AML-193 (cell line): ENCODE results near the gene USP24.
"Not testable (repeated sequence)": the region's sequence is repeated elsewhere in the genome, so short reads cannot be mapped to it uniquely, and the experiment has no call there.

ENCODE experiments used
- DNase-seq, 2 experiments: peaks; one replicate each; lab custom pipeline; 2025; lab: John Stamatoyannopoulos, UW

USP24 gene

DNA sequence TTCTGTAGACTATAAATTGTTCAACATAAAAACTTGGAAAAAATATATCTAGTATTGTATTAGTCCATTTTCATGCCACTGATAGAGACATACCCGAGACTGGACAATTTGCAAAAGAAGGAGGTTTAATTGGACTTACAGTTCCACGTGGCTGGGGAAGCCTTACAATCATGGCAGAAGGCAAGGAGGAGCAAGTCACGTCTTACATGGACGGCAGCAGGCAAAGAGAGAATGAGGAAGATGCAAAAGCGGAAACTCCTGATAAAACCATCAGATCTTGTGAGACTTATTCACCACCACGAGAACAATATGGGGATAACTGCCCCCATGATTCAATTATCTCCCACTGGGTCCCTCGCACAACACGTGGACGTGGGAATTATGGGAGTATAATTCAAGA, 15.4 kb downstream of the USP24 start:
- DNase-seq = not testable (repeated sequence)

GRCh38 chr1:55198044-55198443, 17.1 kb downstream of the USP24 start:
- no peak for DNase-seq

- DNase-seq = no peak
These were observed 18.1 kb downstream of the USP24 start for GRCh38 chr1:55197099-55197498.

DNA sequence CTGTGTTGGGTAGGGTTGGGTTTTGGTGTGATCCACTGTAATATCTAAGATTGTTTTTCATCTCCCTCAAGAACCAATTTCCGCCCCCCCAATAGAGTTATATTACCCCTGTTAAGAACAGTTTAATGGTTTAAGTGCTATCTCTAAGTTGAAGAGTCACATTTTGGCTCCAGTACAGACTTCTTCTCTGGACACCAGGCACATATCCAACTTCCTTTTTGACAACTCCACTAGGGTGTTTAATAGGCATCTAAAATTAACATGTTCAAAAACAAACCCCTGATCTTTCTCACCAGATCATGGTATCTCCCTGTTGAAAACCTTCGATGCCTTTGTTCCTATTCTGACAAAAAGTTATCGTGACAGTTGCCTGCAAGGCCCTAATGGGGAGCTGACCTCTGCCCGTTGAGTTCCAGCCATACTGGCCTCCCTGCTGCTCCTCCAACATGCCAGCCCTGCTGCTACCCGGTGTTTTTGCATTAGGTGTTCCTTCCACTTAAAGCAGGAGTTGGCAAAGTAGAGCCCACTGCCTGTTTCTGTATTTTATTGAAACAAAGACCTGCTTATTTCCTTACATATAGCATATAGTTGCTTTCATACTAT, 18.6 kb downstream of the USP24 start:
- DNase-seq = peak; percentile 14 to 47

DNA sequence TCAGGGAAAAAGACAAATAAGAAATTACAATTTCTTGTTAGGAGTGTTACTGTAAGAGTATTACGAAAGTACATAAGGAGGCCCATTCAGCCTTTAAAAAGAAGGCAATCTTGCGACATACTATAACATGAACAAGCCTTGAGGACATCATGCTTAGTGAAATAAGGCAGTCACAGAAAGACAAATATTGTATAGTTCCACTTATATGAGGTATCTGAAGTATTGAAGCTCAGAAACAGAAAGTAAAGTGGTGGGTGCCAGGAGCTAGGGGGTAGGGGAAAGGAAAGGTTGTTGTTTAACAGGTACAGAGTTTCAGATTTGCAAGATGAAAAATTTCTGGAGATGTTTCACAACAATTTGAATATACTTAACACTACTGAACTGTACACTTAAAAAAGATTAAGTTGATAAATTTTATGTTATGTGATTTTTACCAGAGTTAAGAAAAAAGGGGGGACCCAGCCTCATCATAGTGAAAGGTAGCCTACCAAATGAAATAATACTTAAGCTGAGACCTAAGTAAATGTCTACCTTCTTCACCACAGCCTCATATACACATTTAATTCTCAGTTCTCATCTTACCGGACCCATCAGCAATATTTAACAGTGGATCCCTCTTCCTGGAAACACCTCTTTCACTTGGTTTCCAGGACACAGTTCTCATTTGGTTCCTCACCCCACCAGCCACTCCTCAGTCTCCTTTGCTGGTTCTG, 19.5 kb downstream of the USP24 start:
- peak; percentile 82 to 90 for DNase-seq

DNA sequence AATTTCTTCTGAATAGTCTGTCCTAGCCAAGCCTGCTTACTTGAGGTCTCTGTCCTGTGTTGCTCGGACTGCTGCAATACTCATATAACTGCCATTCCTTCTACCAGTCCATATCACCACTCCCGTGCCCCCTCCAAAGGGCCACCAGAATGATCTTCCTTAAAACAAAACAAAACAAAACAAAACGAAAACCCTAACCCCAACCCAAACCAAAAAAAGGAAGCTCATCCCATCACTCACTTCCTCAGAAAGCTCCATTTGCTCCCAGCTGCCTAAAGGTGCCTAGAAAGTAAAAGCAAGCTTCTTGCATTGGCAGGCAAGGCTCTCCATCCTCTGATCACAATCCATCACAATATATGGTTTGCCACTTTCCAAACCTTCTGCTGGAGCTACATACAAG, 20.3 kb downstream of the USP24 start:
- peak in 1 of 2 experiments; percentile 29 for DNase-seq

- no peak for DNase-seq
These were observed 23.1 kb downstream of the USP24 start for GRCh38 chr1:55192093-55192492.

- not testable (repeated sequence) for DNase-seq
These were observed 23.8 kb downstream of the USP24 start for GRCh38 chr1:55191219-55191952.

DNA sequence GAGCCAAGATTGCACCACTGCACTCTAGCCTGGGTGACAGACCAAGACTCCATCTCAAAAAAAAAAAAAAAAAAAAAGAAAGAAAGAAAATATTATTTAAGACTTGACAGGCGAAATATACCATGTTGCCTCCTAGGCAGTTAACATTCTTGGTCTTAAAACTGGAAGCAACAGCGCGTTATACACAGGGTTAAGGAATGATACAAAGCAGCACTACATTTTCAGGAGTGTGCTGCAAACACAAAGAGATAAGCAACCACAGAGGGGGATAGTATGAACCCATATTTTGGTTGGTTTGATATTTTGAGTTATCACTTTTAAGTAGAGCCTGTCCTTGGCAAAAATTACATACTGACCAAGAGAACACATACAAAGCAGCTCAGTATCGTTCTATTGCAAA, 25.1 kb downstream of the USP24 start:
- DNase-seq = no peak

DNA sequence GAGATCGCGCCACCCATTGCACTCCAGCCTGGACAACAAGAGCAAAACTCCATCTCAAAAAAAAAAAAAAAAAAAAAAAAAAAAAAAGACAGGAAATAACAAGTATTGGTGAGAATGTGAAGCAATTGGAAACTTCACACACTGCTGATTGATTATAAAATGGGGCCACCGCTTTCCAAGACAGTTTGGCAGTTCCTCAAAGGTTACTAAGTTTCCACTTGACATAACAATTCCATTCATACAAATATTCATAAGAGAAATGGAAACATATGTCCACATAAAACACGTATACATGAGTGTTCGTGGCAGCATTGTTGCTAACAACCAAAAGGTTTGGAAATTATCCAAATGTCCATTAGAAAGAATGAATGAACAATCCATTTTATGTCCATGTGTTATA, 26.3 kb downstream of the USP24 start:
- DNase-seq = no peak

DNA sequence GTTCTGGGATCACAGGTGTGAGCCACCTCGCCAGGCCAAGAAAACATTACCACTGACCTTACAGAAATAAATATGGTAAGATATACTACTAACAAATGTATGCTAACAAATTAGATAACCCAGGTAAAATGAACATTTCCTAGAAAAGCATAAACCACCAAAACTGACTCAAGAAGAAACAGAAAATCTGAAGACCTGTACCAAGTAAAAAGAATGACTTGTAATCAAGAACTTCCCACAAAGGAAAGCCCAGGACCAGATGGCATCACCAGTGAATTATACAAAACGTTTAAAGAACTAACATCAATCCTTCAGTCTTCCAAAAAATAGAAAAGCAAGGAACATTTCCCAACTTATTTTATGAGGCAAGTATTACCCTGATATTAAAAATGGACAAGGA, 29.3 kb downstream of the USP24 start:
- DNase-seq = no peak

- no peak for DNase-seq
These were observed 30.3 kb downstream of the USP24 start for GRCh38 chr1:55184859-55185258.

DNA sequence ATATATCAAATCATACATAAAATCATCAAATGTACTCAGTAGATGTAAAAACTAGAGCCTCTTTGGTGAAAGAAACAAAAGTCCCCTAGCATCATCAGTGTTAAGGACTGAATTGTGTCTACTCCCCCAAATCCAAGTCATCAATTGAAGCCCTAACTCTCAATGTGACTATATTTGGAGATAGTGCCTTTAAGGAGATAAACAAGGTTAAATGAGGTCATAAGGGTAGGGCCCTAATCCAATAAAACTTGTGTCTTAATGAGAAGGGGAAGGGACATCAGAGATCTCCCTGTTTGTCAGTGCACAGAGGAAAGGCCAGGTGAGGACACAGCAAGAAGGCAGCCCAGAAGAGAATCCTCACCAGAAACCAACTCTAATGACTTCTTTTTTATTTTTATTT, 33.5 kb downstream of the USP24 start:
- DNase-seq = no peak

- no peak for DNase-seq
These were observed 35.0 kb downstream of the USP24 start for GRCh38 chr1:55180075-55180670.

GRCh38 chr1:55179177-55179835, 35.9 kb downstream of the USP24 start:
- DNase-seq = no peak

- DNase-seq = no peak
These were observed 42.5 kb downstream of the USP24 start for GRCh38 chr1:55172687-55173086.

DNA sequence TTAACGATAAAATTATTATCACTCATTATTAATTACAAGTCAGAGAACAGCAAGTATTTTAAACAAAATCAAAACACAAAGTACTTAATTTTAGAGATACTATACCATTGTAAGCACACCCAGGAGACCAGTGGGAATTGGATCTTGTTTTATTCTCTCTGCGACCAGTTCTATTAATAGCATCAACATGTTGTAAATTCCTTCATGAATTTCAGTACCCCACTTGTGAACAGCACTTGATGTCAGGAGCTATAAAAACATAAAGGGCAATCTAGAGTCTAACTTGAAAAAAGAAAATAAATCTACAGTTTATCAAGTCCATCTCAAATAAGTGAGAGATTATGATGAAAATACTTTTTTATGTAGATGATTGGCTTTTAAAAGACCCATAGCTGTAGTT, 42.9 kb downstream of the USP24 start:
- DNase-seq = no peak

- no peak for DNase-seq
These were observed 43.5 kb downstream of the USP24 start for GRCh38 chr1:55171694-55172093.

- DNase-seq = no peak
These were observed 44.7 kb downstream of the USP24 start for GRCh38 chr1:55170426-55170825.

DNA sequence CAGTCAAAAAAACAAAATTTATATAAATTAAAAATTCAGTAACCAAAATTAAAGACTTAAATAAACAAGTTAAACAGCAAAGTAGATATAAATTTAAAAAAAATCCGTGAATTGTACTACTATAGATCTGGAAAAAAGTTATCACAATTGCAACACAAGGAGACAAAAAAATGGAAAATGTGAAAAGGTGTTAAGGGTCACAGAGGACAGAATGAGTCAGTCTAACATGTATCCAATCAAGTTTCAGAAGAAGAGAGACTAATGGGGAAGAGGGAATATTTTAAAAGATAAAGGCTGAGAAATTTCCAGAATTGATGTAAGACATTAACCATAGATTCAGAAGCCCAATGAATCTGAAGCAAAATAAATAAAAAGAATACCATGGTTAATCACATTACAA, 46.0 kb downstream of the USP24 start:
- no peak for DNase-seq

- no peak for DNase-seq
These were observed 46.8 kb downstream of the USP24 start for GRCh38 chr1:55168353-55168752.

DNA sequence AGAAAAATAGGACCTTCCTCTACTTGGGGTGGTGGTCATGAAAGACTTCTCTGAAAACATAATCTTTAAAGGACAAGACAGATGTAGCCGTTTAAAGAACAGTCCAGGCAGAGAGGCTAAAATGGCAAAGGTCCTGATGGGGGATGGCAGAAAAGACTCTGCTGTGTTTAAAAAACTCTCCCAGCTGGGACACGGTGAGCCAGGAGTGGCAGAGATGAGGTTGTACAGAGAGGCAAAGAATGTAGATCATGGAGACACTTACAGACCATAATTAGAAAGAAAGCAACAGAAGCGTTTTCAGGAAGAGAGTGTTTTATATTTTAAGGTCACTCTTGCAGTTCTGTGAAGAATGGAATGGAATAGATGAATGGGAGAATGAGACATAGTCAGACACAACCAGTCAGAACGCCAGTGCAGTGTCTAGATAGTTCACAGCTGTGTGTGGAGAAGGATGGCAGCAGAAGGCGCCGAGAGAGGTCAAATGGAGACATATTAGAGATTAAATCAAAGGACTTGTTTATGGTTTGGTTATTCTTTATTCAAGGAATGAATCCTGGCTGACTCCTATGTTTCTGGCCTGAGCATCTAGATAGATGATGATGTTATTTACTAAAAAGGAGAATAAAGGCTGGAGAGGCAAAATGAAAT, 47.8 kb downstream of the USP24 start:
- DNase-seq = no peak
